ENCODE data around the gene AMDHD2. TPM values are rescaled to one million over a fixed set of nuclear protein-coding genes. Genes with fewer than 3 reads are reported as not detected.

AMDHD2 gene
- total RNA-seq, 1 donor from 2014 or later = 90.8 TPM

DNA sequence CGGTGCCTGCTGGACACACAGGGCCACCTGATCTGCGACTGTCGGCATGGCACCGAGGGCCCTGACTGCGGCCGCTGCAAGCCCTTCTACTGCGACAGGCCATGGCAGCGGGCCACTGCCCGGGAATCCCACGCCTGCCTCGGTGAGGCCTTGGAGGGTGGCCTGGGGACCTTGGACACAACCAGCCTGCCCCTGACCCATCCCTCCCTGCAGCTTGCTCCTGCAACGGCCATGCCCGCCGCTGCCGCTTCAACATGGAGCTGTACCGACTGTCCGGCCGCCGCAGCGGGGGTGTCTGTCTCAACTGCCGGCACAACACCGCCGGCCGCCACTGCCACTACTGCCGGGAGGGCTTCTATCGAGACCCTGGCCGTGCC, 47.7 kb upstream of the AMDHD2 start:
- POLR2A ChIA-PET = interaction anchor here (0.6 to 1.4 kb wide), 2 partner anchors 10 to 126 kb away, joined by 4 to 6 read pairs; no protein-coding TSS in a partner anchor

DNA sequence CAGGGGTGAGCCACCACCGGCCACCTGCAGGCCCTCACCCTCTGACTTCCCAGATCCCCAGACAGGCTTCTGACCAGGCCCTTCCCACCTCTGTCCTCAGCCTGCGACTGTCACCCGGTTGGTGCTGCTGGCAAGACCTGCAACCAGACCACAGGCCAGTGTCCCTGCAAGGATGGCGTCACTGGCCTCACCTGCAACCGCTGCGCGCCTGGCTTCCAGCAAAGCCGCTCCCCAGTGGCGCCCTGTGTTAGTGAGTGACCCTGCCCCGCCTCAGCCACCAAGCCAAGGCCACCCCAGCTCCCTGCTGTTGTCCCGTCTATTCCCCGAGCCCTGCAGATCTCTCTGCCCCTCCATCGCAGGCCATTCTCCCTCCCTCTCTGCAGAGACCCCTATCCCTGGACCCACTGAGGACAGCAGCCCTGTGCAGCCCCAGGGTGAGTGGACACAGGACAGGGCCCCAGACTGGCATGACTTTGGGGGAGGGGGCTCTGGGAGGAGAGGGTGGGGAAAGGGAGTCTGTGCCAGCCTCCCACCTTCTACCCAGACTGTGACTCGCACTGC, 47.2 kb upstream of the AMDHD2 start:
- POLR2A ChIA-PET = no interaction called here
- Mint-ChIP-seq H3K27ac (no peak overlapping the region), H3K4me1 (peaks cover 44% of the 10 kb centered on the region), H3K36me3 (ENCODE audit: low read depth) (no peaks in the 10 kb centered on the region), H3K27me3 (peaks cover 20% of the 10 kb centered on the region), H3K9me3 (no peaks in the 10 kb centered on the region), H3K4me3 (peak overlapping the region; percentile 70)
- ATAC-seq (ENCODE audit: low read depth) = no peak
- CTCF ChIA-PET = interaction anchor here (1.2 kb wide), 1 partner anchor 14 kb away, joined by 4 read pairs; no protein-coding TSS in a partner anchor
- TF ChIP-seq, protein P1, sequence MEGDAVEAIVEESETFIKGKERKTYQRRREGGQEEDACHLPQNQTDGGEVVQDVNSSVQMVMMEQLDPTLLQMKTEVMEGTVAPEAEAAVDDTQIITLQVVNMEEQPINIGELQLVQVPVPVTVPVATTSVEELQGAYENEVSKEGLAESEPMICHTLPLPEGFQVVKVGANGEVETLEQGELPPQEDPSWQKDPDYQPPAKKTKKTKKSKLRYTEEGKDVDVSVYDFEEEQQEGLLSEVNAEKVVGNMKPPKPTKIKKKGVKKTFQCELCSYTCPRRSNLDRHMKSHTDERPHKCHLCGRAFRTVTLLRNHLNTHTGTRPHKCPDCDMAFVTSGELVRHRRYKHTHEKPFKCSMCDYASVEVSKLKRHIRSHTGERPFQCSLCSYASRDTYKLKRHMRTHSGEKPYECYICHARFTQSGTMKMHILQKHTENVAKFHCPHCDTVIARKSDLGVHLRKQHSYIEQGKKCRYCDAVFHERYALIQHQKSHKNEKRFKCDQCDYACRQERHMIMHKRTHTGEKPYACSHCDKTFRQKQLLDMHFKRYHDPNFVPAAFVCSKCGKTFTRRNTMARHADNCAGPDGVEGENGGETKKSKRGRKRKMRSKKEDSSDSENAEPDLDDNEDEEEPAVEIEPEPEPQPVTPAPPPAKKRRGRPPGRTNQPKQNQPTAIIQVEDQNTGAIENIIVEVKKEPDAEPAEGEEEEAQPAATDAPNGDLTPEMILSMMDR (IDR thresholded peaks at IDR 0.05) = no peak
- no peak for DNase-seq
- intact Hi-C loops (cut with micrococcal nuclease) = no loop called here

More for the DNA sequence above, 47.7 kb upstream of the AMDHD2 start:
- H3K36me3 Mint-ChIP-seq (ENCODE audit: low read depth) = no peaks in the 10 kb centered on the region
- peaks cover 41% of the 10 kb centered on the region for H3K4me1 Mint-ChIP-seq
- intact Hi-C loops (cut with micrococcal nuclease) = no loop called here
- TF ChIP-seq, protein P1 (IDR thresholded peaks at IDR 0.05) = no peak
- DNase-seq = no peak
- ATAC-seq (ENCODE audit: low read depth) = no peak
- H3K27me3 Mint-ChIP-seq = peaks cover 20% of the 10 kb centered on the region
- no peak overlapping the region for H3K27ac Mint-ChIP-seq
- CTCF ChIA-PET = no interaction called here
- peak overlapping the region; percentile 70 for H3K4me3 Mint-ChIP-seq
- no peaks in the 10 kb centered on the region for H3K9me3 Mint-ChIP-seq

DNA sequence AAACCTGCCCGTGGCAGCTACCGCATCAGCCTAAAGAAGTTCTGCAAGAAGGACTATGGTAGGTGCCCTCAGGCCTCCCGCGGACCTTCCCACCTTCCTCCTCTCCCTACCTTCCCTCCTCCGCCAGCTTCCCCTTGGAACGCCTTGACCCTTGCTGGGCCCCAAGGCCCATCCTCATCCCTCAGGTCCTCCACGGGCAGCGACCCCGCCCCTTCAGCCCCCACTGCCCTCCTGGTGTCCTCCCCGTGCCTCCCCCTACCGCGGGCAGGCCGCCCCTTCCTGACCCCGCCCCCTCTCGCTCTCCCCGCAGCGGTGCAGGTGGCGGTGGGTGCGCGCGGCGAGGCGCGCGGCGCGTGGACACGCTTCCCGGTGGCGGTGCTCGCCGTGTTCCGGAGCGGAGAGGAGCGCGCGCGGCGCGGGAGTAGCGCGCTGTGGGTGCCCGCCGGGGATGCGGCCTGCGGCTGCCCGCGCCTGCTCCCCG, 46.7 kb upstream of the AMDHD2 start:
- DNase-seq (no peak), ATAC-seq (ENCODE audit: low read depth) (no peak)
- H3K4me1 Mint-ChIP-seq = peaks cover 39% of the 10 kb centered on the region
- intact Hi-C loops (cut with micrococcal nuclease) = no loop called here
- H3K27me3 Mint-ChIP-seq = peaks cover 16% of the 10 kb centered on the region
- no peaks in the 10 kb centered on the region for H3K36me3 Mint-ChIP-seq (ENCODE audit: low read depth)
- H3K27ac Mint-ChIP-seq = no peak overlapping the region
- CTCF ChIA-PET = interaction anchor here (1.2 kb wide), 1 partner anchor 13 kb away, joined by 4 read pairs; no protein-coding TSS in a partner anchor
- H3K4me3 Mint-ChIP-seq = peak overlapping the region; percentile 70
- TF ChIP-seq, protein P1 (IDR thresholded peaks at IDR 0.05) = no peak
- H3K9me3 Mint-ChIP-seq = no peaks in the 10 kb centered on the region
- POLR2A ChIA-PET = interaction anchor here (1.9 to 2.3 kb wide), 3 partner anchors 13 to 318 kb away, joined by 9 to 18 read pairs (median 14); partner anchors contain the start of genes TEDC2 and TRAF7

- peak overlapping the region; percentile 83 for H3K4me3 Mint-ChIP-seq
- DNase-seq (peak; percentile 56), ATAC-seq (ENCODE audit: low read depth) (peak; percentile 57)
- H3K27ac Mint-ChIP-seq = no peak overlapping the region
- H3K27me3 Mint-ChIP-seq = peaks cover 16% of the 10 kb centered on the region
- intact Hi-C loops (cut with micrococcal nuclease) = loop anchor here (1.0 to 2.0 kb wide), 3 partner anchors 13 to 45 kb away; partner anchors contain the start of genes CCNF and TEDC2
- TF ChIP-seq, protein P1 (IDR thresholded peaks at IDR 0.05) = no peak
- H3K9me3 Mint-ChIP-seq = no peaks in the 10 kb centered on the region
- H3K4me1 Mint-ChIP-seq = peaks cover 32% of the 10 kb centered on the region
- POLR2A ChIA-PET = interaction anchor here (0.6 to 2.3 kb wide), 12 partner anchors 12 to 510 kb away, joined by 3 to 18 read pairs (median 4); partner anchors contain the start of genes AMDHD2, PGP, RPS2 and TEDC2
- no peaks in the 10 kb centered on the region for H3K36me3 Mint-ChIP-seq (ENCODE audit: low read depth)
- CTCF ChIA-PET = interaction anchor here (0.9 to 1.4 kb wide), 3 partner anchors 12 to 44 kb away, joined by 3 to 4 read pairs (median 3); no protein-coding TSS in a partner anchor
Observed at GRCh38 chr16:2473999-2474876, 45.9 kb upstream of the AMDHD2 start.
